IPS-15b (cell line): Measurements from ENCODE around the gene MT4.
A peak's percentile ranks its signal among the peaks of the same experiment; 100 is the strongest.

Experiments
- H3K27me3 ChIP-seq: one replicate; pipeline ENCODE4 v1.6.1; 2013; ENCODE audit warnings: low read length; ENCODE audit not compliant: control insufficient read depth, insufficient read depth
- H3K36me3 ChIP-seq: one replicate; pipeline ENCODE4 v1.6.1; 2013; ENCODE audit warnings: low read length; ENCODE audit not compliant: control insufficient read depth, insufficient read depth
- H3K4me1 ChIP-seq: one replicate; pipeline ENCODE4 v1.6.1; 2013; ENCODE audit warnings: mild to moderate bottlenecking, low read length; ENCODE audit not compliant: control insufficient read depth, insufficient read depth
- H3K4me3 ChIP-seq: one replicate; pipeline ENCODE4 v1.5.1; 2013; ENCODE audit warnings: low read depth, low read length
- H3K9ac ChIP-seq: one replicate; pipeline ENCODE4 v1.6.1; 2013; ENCODE audit warnings: low read depth, mild to moderate bottlenecking, low read length
- H3K9me3 ChIP-seq: one replicate; pipeline ENCODE4 v1.6.1; 2013; ENCODE audit warnings: mild to moderate bottlenecking, low read length; ENCODE audit not compliant: control insufficient read depth, insufficient read depth

The MT4 gene

DNA sequence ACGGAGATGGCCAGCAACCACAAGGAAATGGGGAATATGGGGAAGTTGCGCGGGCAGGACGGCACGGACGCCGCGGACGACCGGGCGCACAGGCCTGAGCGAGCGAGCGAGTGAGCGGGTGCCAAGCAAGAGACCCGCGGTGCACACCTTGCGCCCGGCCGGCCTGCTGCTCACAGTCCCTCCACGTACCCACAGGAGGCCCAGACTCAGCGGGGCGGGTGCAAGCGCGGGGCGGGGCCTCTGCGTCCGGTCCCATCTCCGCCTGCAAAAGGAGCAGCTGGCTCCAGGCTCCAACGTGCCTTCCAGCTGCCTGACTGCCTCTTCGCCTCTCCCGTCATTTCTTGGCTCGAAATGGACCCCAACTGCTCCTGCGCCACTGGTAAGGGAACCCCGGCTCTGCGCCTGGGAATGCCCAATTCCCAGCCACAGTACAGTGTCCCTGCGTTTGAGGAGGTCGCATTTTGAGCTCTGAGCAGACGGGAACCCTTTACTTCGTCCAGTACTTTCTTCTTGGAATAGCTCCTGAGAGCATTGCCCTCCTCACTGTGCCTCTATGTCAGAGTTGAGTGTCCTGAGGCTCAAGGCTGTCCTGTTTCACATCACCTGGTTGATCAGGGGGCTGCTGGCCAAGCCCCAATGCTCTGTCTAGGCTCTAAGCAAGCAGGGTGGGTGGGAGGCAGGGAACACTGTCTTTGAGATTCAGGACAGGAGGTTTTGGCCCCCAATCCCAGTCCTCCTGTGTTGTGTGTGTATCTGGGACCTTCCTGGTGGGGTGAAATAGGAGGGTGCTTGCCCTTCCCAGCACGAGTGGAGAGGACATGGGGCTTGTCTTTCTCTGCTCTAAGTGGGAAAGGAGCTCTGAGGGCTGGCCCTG, 52.6 kb downstream of the MT4 start:
- peak overlapping the region; percentile 67 for H3K4me3 ChIP-seq
- H3K4me1 ChIP-seq = peaks cover 17% of the 10 kb centered on the region
- no peaks in the 10 kb centered on the region for H3K36me3 ChIP-seq

DNA sequence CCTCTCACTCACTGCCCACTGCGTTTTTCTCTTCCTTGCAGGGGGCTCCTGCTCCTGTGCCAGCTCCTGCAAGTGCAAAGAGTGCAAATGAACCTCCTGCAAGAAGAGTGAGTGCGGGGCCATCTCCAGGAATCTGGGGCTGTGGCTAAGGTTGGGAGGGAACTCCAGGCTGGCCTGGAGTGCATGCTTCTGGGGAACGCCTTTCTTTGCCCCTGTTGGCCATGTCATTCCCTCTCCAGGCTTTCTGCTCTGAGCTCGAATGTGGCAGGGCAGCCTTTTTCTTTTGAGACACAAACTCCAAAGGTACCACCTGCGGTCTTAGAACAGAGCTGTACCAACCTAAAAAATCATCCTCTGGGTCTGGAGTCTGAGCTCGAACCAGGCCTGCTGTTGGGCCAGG, 53.3 kb downstream of the MT4 start:
- H3K36me3 ChIP-seq = no peaks in the 10 kb centered on the region
- H3K9me3 ChIP-seq = no peaks in the 10 kb centered on the region
- H3K4me3 ChIP-seq = peak overlapping the region; percentile 18
- H3K27me3 ChIP-seq = peaks cover 85% of the 10 kb centered on the region
- H3K4me1 ChIP-seq = peaks cover 17% of the 10 kb centered on the region
- no peak overlapping the region for H3K9ac ChIP-seq

More for the DNA sequence above, 52.6 kb downstream of the MT4 start:
- peaks cover 80% of the 10 kb centered on the region for H3K27me3 ChIP-seq
- no peaks in the 10 kb centered on the region for H3K9me3 ChIP-seq
- H3K9ac ChIP-seq = no peak overlapping the region
